ENCODE data around the gene TRIM22.

Gene TRIM22

DNA sequence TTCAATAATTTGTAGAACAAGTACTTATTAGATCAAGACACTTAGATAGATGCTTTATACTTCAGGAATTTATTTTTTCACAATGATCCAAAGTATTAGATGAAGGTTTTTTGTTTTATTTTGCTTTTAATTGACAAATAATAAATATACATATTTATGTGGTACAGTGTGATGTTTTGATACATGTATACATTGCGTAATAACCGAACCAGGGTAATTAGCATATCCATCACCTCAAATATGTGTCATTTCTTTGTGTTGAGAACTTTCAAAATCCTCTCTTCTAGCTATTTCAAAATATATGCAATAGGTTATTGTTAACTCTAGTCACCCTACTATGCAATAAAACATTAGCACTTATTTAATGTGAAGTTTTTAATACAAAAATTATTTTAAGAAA, 26.1 kb upstream of the TRIM22 start:
- POLR2A ChIA-PET = no interaction called here
- no peak for TF ChIP-seq CTCF (IDR thresholded peaks at IDR 0.05; ENCODE audit: control extremely low read depth, extremely low read depth, low read depth, missing control alignments)
- CTCF ChIA-PET = no interaction called here
- DNase-seq (ENCODE audit: extremely low spot score) = no peak

GRCh38 chr11:5665051-5665570, 24.5 kb upstream of the TRIM22 start:
- no peak for DNase-seq (ENCODE audit: extremely low spot score)
- CTCF ChIA-PET = interaction anchor here (2.4 kb wide), 1 partner anchor 14 kb away, joined by 11 read pairs; no protein-coding TSS in a partner anchor
- POLR2A ChIA-PET = no interaction called here
- TF ChIP-seq CTCF (IDR thresholded peaks at IDR 0.05; ENCODE audit: control extremely low read depth, extremely low read depth, low read depth, missing control alignments) = no peak

DNA sequence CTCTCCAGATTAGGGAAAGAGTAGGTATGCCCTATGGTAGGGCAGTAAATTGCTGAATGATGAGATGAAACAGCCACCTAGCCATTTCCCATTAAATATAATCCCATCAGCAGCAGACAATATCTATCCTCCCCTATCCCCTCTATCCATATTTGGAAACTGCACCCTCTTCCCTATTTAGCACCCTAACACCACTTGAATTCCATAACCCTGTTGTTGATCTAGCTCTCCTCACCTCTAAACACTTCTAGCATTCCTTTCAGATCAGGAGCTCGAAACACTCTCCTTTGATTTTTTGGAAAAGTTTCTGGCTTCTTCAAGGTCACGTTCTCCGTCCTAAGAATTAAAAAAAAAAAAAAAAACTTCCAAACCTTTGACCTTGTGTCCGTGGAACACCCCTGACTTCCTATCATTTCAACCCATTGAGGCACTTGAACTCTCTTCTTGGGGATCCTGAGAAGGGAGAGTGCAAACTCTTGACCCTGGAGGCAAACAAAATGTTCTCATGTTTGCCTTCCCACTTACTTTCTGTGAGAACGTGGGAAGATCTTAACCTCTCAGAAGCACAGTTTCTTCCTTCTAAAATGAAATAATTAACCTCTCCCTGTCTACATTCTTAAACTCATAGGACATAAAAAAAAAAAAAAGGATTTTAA, 23.7 kb upstream of the TRIM22 start:
- CTCF ChIA-PET = interaction anchor here (2.4 kb wide), 1 partner anchor 13 kb away, joined by 11 read pairs; no protein-coding TSS in a partner anchor
- no peak for DNase-seq (ENCODE audit: extremely low spot score)
- POLR2A ChIA-PET = no interaction called here
- TF ChIP-seq CTCF (IDR thresholded peaks at IDR 0.05; ENCODE audit: control extremely low read depth, extremely low read depth, low read depth, missing control alignments) = no peak

DNA sequence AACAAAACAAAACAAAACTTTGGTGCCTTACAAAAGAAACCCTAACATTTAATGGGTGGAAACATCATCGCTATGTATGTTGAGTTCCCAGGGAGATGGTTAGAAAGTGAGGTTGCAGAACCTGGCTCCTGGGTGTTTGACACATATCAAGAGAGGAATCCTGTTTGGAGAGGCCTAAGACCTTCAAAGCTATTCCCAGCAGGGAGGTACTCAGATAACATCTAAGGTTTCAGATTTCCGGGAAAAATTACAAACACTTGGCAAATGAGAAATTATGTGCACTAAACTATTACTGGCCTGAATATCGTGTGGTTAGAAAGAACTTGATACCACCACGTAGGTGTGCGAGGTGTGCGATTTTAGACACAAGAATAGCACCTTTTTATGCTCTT, 23.2 kb upstream of the TRIM22 start:
- no peak for DNase-seq (ENCODE audit: extremely low spot score)
- CTCF ChIA-PET = interaction anchor here (2.4 kb wide), 1 partner anchor 13 kb away, joined by 11 read pairs; no protein-coding TSS in a partner anchor
- TF ChIP-seq CTCF (IDR thresholded peaks at IDR 0.05; ENCODE audit: control extremely low read depth, extremely low read depth, low read depth, missing control alignments) = no peak
- POLR2A ChIA-PET = no interaction called here

- TF ChIP-seq CTCF (IDR thresholded peaks at IDR 0.05; ENCODE audit: control extremely low read depth, extremely low read depth, low read depth, missing control alignments) = no peak
- CTCF ChIA-PET = interaction anchor here (1.1 kb wide), 1 partner anchor 13 kb away, joined by 5 read pairs; the partner anchor contains the start of gene TRIM5
- DNase-seq (ENCODE audit: extremely low spot score) = no peak
- POLR2A ChIA-PET = no interaction called here
Observed at GRCh38 chr11:5671831-5672230, 17.8 kb upstream of the TRIM22 start.

GRCh38 chr11:5674391-5674790, 15.2 kb upstream of the TRIM22 start:
- DNase-seq (ENCODE audit: extremely low spot score) = no peak
- ChIA-PET POLR2A (no interaction called here), CTCF (interaction anchor here (1.2 kb wide), 1 partner anchor 10 kb away, joined by 5 read pairs; the partner anchor contains the start of gene TRIM5)
- TF ChIP-seq CTCF (IDR thresholded peaks at IDR 0.05; ENCODE audit: control extremely low read depth, extremely low read depth, low read depth, missing control alignments) = no peak
